Testis (tissue), 2 donors: ENCODE measurements around the gene TMBIM6.

ENCODE experiments used
- POLR2A ChIP-seq: fragments of 450-650 bp; IDR thresholded peaks from one replicate; pipeline ENCODE4 v1.6.1; 2017; ENCODE audit warnings: antibody characterized with exemption, mild to moderate bottlenecking, moderate library complexity
- TF ChIP-seq, protein P1 (sequence below), 3 experiments: fragments of 450-650 bp in 2 of 3; fragments of 200-600 bp in 1 of 3; sonication (generic) in 1 of 3; IDR thresholded peaks; one replicate each; pipeline ENCODE4 v1.5.1; 2016 to 2019; ENCODE audit warnings: antibody characterized with exemption in 3 of 3, mild to moderate bottlenecking in 2 of 3, moderate library complexity in 1 of 3

DNA sequence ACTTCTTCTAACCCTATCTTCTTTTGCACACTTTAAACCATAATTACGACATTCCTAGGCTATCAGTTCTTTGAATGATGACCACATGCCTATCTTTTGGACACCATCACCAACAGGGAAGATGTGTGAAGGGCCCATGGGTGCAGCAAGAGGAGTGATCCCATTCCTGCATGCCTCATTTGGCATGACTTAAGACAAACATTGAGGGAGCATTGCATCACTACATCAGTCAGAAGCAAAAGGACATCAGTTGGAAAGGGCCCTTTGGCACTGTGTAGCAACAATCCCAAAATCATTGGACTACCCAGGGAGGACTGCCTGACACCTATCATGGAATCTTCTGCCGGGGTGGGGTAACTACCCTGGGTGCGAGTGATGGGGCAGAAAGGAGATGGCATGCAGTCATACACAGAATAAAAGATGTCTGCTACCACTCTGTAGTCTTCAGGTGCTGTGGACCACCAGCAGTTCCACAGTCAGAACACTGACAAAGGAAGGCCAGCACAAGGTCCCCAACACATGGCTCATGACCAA is 10.7 kb upstream of the TMBIM6 start:
- no peak for TF ChIP-seq POLR2A
- TF ChIP-seq, protein P1, sequence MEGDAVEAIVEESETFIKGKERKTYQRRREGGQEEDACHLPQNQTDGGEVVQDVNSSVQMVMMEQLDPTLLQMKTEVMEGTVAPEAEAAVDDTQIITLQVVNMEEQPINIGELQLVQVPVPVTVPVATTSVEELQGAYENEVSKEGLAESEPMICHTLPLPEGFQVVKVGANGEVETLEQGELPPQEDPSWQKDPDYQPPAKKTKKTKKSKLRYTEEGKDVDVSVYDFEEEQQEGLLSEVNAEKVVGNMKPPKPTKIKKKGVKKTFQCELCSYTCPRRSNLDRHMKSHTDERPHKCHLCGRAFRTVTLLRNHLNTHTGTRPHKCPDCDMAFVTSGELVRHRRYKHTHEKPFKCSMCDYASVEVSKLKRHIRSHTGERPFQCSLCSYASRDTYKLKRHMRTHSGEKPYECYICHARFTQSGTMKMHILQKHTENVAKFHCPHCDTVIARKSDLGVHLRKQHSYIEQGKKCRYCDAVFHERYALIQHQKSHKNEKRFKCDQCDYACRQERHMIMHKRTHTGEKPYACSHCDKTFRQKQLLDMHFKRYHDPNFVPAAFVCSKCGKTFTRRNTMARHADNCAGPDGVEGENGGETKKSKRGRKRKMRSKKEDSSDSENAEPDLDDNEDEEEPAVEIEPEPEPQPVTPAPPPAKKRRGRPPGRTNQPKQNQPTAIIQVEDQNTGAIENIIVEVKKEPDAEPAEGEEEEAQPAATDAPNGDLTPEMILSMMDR (IDR thresholded peaks at IDR 0.05) = no peak
